ENCODE results near the gene ZSWIM6. TPM values are rescaled to one million over a fixed set of nuclear protein-coding genes. Genes with fewer than 3 reads are reported as not detected.

Gene ZSWIM6
- total RNA-seq, 1 donor from 2014 or later = 20.7 TPM

- no peak for DNase-seq (ENCODE audit: extremely low spot score, unreplicated experiment)
- no peak overlapping the region for H3K4me3 Mint-ChIP-seq (ENCODE audit: unreplicated experiment)
- TF ChIP-seq CTCF (IDR thresholded peaks at IDR 0.05) = no peak
- no peak overlapping the region for H3K27ac Mint-ChIP-seq (ENCODE audit: unreplicated experiment)
- no peaks in the 10 kb centered on the region for H3K9me3 Mint-ChIP-seq (ENCODE audit: unreplicated experiment)
- H3K27me3 Mint-ChIP-seq (ENCODE audit: unreplicated experiment) = no peaks in the 10 kb centered on the region
- H3K4me1 Mint-ChIP-seq (ENCODE audit: unreplicated experiment) = peaks cover 6% of the 10 kb centered on the region
- H3K36me3 Mint-ChIP-seq (ENCODE audit: unreplicated experiment) = no peaks in the 10 kb centered on the region
These were observed 240.9 kb downstream of the ZSWIM6 start for GRCh38 chr5:61572959-61573358.

GRCh38 chr5:61575103-61575502, 243.0 kb downstream of the ZSWIM6 start:
- Mint-ChIP-seq H3K27me3 (ENCODE audit: unreplicated experiment) (no peaks in the 10 kb centered on the region), H3K27ac (ENCODE audit: unreplicated experiment) (peak overlapping the region; percentile 40), H3K4me1 (ENCODE audit: unreplicated experiment) (peaks cover 6% of the 10 kb centered on the region), H3K4me3 (ENCODE audit: unreplicated experiment) (no peak overlapping the region), H3K36me3 (ENCODE audit: unreplicated experiment) (no peaks in the 10 kb centered on the region), H3K9me3 (ENCODE audit: unreplicated experiment) (no peaks in the 10 kb centered on the region)
- no peak for TF ChIP-seq CTCF (IDR thresholded peaks at IDR 0.05)
- no peak for DNase-seq (ENCODE audit: extremely low spot score, unreplicated experiment)

GRCh38 chr5:61575581-61575980, 243.5 kb downstream of the ZSWIM6 start:
- TF ChIP-seq CTCF (IDR thresholded peaks at IDR 0.05) = no peak
- no peak overlapping the region for H3K4me3 Mint-ChIP-seq (ENCODE audit: unreplicated experiment)
- H3K27ac Mint-ChIP-seq (ENCODE audit: unreplicated experiment) = no peak overlapping the region
- no peaks in the 10 kb centered on the region for H3K9me3 Mint-ChIP-seq (ENCODE audit: unreplicated experiment)
- H3K27me3 Mint-ChIP-seq (ENCODE audit: unreplicated experiment) = no peaks in the 10 kb centered on the region
- peaks cover 6% of the 10 kb centered on the region for H3K4me1 Mint-ChIP-seq (ENCODE audit: unreplicated experiment)
- no peaks in the 10 kb centered on the region for H3K36me3 Mint-ChIP-seq (ENCODE audit: unreplicated experiment)
- DNase-seq (ENCODE audit: extremely low spot score, unreplicated experiment) = no peak

- DNase-seq (ENCODE audit: extremely low spot score, unreplicated experiment) = no peak
- H3K27me3 Mint-ChIP-seq (ENCODE audit: unreplicated experiment) = no peaks in the 10 kb centered on the region
- no peak for TF ChIP-seq CTCF (IDR thresholded peaks at IDR 0.05)
- H3K9me3 Mint-ChIP-seq (ENCODE audit: unreplicated experiment) = no peaks in the 10 kb centered on the region
- H3K36me3 Mint-ChIP-seq (ENCODE audit: unreplicated experiment) = no peaks in the 10 kb centered on the region
- H3K27ac Mint-ChIP-seq (ENCODE audit: unreplicated experiment) = no peak overlapping the region
- H3K4me3 Mint-ChIP-seq (ENCODE audit: unreplicated experiment) = no peak overlapping the region
- H3K4me1 Mint-ChIP-seq (ENCODE audit: unreplicated experiment) = peaks cover 6% of the 10 kb centered on the region
These were observed 244.5 kb downstream of the ZSWIM6 start for GRCh38 chr5:61576556-61576955.

GRCh38 chr5:61578858-61579503, 246.9 kb downstream of the ZSWIM6 start:
- no peak overlapping the region for H3K4me3 Mint-ChIP-seq (ENCODE audit: unreplicated experiment)
- H3K27me3 Mint-ChIP-seq (ENCODE audit: unreplicated experiment) = peaks cover 3% of the 10 kb centered on the region
- peaks cover 14% of the 10 kb centered on the region for H3K4me1 Mint-ChIP-seq (ENCODE audit: unreplicated experiment)
- no peak overlapping the region for H3K27ac Mint-ChIP-seq (ENCODE audit: unreplicated experiment)
- TF ChIP-seq CTCF (IDR thresholded peaks at IDR 0.05) = no peak
- no peaks in the 10 kb centered on the region for H3K9me3 Mint-ChIP-seq (ENCODE audit: unreplicated experiment)
- DNase-seq (ENCODE audit: extremely low spot score, unreplicated experiment) = no peak
- no peaks in the 10 kb centered on the region for H3K36me3 Mint-ChIP-seq (ENCODE audit: unreplicated experiment)

All from osteocyte (in vitro differentiated cells).